Activated T-cell treated with anti-CD3 and anti-CD28 coated beads, Interleukin-2, amount 50 U/mL, for 48 hours (primary cell): ENCODE data around the gene GPR27.

Experiments used
- DNase-seq, 2 experiments: peaks; one replicate each; pipeline ENCODE4 v3.0.0-alpha.2; 2020

The GPR27 gene, protein sequence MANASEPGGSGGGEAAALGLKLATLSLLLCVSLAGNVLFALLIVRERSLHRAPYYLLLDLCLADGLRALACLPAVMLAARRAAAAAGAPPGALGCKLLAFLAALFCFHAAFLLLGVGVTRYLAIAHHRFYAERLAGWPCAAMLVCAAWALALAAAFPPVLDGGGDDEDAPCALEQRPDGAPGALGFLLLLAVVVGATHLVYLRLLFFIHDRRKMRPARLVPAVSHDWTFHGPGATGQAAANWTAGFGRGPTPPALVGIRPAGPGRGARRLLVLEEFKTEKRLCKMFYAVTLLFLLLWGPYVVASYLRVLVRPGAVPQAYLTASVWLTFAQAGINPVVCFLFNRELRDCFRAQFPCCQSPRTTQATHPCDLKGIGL

DNA sequence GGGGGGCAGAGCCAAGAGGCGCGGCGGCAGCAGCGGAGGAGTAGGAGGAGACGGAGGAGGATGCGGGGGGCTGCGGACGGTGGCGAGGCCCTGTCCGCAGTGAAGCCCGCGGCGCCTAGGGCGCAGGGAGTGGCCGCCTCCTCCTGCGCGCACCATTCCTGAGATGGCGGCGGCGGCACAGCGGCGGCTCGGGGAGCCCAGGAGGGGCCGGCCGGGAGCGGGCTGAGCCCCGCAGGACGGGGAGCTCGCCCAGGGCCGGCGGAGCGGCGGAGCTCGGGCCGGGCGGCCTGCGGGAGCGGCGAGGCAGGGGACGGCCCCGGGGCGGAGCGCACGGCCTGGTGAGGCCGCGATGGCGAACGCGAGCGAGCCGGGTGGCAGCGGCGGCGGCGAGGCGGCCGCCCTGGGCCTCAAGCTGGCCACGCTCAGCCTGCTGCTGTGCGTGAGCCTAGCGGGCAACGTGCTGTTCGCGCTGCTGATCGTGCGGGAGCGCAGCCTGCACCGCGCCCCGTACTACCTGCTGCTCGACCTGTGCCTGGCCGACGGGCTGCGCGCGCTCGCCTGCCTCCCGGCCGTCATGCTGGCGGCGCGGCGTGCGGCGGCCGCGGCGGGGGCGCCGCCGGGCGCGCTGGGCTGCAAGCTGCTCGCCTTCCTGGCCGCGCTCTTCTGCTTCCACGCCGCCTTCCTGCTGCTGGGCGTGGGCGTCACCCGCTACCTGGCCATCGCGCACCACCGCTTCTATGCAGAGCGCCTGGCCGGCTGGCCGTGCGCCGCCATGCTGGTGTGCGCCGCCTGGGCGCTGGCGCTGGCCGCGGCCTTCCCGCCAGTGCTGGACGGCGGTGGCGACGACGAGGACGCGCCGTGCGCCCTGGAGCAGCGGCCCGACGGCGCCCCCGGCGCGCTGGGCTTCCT is at the start of gene GPR27:
GPR27 (plus strand) TSS at position 155 of the 909 bp plus-strand sequence; CDS start at position 350, 195 bp downstream.
- DNase-seq = peak; percentile 38 to 60

DNA sequence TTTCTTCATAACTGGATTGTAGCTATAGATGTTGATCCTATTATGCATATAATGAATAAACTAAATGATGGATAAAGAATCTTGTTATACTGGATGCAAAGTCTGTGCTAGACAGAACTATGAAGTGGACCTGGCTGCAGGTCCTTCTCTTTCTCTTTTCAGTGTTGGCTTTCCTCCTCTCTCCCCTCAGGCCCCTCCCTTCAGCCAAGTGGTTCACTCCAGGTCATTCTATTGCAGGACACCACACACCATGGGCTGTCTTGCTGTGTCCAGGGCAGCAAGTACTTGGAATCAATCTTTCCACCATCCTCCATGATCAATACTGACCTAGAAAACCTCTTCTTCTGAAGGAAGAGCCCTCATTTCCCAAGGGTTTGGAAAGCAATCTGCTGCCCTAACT is 48.7 kb upstream of the GPR27 start:
- DNase-seq = no peak

DNA sequence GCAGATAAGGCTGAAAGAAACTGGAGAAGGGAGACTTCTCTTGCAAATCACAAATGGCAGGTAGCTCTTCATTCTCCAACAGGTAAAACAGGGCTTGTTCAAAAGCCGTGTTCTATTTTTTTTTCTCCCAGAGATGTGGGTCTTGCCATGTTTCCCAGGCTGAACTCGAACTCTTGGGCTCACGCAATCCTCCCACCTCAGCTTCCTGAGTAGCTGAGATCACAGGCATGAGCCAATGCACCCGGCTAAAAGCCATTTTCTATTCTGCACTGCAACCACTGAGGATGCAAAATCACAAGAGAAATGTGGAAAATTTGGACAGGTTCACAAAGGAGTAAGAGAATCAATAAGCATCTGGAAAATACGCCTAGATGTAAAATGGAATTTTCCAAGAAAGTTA is 48.0 kb upstream of the GPR27 start:
- no peak for DNase-seq

DNA sequence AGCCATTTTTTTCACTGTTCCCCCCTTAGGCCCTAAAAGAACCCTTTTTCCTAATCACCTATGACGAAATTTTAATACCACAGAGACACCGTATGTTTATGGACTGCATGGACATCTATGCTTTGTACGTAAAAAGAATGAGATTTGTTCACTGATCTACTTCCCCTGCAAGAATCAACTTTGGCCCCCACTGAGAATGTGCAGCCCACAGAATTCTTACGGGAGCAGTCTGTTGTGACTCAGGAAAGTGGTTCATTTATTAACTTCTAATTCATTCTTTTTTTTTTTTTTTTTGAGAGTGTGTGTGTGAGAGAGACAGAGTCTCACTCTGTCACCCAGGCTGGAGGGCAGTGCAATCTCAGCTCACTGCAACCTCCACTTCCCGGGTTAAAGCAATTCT is 46.1 kb upstream of the GPR27 start:
- DNase-seq = no peak

DNA sequence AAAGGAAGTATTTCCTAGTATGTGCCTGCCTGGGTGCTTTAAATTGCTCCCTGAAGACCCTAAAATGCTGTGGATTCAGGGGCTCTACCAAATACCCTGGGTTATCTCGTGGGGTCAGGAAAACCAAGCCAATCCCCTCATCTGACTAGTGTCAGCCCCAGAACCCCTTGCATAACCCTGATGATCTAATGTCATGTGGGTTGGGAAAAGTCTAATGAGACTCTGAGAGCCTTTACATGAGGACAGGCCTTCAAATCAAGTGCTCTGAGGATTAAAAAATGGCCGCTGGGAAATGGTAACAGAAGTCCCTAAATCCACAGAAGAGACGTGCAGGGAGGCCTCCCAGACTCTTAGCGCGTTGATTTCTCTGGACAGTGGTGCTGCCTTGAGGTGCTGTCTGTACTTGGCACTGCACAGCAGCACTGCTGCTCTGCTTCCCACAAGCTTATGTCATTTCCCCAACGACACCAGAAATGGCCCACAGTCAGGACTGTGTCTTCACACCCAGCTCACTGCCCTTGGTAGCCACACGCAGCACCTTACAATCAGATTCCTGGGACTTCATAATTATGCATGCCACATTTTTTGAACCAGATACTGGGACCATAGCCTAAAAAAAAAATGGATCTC is 45.1 kb upstream of the GPR27 start:
- DNase-seq = no peak

DNA sequence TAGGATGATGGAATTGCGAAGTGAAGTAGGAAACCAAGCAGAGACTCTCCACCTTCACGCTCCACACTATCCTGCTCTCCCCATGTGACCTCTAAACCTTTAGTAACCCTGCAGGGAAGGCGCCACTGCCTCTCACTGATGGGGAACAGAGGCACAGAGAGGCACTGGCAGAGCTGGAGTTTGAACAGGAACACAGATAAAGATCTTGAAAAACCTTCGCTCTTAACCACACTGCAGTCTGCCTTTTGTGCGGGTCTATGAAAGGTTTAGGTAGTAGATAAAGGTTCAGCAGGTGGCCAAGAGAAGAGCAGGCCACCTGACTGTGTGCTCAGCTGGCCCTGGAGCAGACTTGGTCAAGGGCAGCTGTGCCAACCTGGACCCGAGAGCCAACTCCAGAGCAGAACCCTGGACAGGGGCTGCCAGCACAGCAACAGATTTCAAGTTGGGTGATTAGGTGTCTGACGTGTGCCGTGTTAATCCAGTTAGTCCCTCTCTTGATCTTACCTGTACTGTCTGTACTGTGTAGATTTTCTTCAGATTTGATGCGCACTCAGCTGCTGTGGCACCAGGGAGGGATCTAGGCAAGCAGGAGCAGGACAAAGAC is 43.6 kb upstream of the GPR27 start:
- no peak for DNase-seq

DNA sequence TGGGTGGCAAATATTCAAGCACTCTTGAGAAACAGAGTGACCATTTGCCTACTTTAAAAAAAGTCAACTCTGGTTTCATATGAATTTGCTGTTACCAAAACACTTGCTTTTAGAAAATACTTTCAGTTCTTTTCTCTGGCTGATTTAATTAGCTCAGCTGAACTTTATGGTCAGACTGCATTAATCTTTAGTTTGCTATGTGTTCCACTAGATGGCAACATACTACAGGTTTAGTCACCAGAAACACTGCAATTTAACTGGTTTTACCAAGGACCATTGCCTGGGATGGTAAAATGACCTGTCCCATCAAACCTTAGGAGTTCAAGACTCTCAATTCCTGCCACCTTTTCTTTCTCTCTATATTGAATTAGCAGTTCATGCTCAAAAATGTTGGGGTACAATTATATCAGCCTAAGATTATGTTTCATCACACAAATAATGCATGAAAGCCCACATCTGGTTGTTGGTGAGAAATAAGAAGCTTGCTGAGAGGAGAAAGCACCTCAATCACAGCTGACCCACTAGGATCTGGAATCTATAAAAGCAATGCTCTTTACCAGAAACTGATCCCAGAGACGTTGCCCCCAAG is 42.7 kb upstream of the GPR27 start:
- no peak for DNase-seq

DNA sequence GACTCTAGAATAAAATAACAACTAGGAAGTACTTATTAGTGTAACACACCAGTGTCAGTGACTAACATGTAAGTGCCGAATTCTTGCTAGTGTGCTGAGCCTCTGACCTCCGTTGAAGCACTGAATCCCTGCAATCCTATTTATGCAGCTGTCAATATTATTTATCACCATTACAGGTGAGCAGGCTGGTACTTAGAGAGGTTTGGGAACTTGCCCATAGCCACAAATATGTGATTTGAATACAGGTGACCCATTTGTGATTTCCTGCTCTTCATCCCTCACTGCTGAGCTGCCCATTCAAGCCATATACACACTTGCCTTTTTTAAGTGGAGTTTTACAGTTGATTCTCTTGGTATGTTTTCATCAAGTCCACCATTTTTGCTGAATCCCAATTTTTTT is 40.6 kb upstream of the GPR27 start:
- no peak for DNase-seq

DNA sequence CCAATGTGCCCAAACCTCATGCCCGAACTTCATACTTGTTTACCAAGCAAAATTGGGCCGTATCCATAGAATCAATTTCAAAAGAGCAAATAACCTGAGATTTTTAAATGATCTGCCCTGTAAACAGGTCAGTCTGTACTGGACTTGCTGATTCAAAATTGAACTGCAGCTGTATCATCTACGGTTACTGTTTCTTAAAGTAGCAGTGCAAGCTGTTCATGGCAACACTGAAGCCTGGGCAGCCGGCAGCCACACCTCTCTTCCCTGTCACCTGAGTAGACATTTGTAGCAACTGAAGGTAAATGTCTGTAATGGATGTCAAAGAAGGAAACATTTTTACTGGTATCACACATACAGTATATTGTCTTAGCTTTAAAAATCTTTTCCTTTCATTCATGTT is 39.1 kb upstream of the GPR27 start:
- no peak for DNase-seq

DNA sequence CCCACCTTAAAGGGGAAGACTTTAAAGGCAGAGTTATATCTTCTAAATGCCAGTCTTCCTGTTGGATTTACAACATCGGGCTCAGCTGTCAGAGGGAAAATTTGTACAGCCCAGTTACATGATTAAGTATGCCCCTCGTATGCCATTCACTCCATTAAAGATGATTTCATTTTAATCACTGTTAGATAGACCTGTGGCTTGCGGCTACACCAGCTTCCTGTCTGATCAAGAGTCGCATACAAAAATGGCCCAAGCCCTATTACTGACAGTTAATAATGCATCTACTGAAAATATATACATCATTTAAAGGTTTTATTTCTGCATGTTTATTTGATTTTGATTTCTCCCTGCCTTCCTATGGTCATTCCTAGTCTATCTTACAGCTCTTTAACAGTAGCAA is 35.6 kb upstream of the GPR27 start:
- DNase-seq = no peak

DNA sequence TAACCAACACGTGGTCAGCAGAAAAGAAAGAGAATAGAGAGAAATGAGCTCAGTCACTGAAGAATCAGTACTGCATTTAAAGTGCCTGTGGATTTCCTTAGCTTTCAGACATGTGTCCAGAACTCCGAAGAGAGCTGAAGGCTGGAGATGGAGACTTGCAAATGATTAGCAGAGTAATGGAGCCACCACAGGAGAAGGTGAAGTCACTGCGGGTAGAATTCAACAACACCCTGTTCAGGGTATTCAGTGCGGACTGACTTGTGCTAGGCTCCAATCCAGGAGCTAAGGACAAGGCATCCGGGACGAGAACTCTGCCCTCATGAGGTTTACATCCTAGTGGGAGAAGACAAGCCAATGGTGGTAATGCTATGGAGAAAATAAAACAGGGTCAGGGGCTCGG is 32.7 kb upstream of the GPR27 start:
- no peak for DNase-seq

DNA sequence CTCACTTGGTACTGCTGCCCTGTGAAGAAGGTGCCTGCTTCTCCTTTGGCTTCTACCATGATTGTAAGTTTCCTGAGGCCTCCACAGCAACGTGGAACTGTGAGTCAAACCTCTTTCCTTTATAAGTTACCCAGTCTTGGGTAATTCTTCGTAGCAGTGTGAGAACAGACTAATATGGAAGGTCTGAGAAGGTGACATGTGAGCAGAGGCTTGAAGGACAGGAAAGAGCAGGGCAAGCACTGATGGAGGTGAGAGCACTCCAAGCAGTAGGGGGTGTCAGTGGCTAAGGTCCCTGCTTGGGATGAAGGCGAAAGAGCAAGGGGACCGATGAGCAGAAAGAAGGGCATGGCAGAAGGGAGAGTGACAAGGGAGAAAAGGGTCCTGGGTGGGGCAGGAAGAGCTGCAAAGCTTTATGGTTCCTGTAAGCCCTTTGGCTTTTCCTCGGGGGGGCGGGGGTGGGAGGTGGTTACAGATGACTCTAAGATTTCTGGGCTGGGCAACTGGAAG is 32.0 kb upstream of the GPR27 start:
- DNase-seq = peak; percentile 50 to 53

DNA sequence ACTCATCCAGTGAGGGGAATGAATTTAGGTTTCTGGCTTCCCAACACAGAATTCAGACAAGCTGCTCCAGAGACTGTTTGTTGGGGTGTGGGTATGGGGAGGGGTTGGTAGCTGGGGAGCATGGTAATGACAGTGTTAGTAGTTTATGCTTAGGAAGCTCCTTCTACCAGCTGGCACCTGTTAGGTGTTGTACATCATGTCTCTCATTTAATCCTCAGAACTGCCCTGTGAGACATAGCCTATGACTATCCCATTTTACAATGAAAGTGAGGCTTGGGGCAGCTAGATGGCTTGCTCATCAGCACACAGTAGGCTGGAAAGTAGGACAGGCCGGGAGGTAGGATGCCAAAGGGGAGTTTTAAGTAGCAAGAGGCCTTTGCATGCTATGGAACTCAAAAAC is 31.0 kb upstream of the GPR27 start:
- DNase-seq = no peak

DNA sequence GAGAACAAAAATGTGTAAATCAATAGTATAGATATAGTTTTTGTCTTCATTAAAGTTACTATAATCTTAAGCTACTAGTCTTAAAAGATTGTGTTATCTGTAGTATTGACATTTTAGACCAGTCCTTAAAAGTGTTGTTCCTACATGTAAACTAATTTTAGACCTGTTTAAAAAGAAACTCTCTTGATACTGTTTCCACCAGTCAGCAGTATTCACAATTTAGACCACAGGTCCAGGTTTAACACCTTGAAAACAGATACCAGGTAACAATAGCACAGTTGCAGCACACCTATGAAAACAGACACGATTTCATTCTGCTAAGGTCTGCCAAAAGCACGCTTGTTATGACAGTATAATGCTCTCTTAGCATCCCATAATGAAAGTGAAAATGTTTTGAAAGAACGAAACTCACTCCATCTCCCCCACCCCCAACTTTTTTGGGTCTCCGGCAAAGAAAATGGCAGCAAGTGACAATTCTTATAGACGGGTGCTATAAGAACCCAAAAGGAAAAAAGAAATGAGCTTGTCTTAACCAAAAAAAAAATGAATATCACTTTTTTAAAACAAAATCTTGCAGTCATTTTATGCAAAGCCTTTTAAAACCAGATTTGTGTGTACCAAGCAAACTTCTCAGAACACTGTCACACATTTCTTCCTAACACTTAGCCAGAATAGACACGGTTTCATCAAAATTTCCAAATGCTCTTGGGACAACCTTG is 30.0 kb upstream of the GPR27 start:
- peak in 1 of 2 experiments; percentile 60 for DNase-seq

DNA sequence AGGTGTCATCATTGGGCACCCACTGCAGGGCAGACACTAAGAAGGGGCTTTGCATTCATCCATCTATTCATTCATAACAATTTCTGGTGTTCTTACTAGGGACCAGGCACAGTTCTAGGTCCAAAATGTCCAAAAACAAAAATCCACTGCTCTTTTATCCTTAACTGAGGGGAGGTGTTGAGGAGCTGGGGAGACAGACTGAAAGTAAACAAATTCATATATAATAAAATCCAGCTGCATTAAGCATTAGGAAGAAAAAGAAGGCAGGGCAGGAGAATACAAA is 29.5 kb upstream of the GPR27 start:
- no peak for DNase-seq

DNA sequence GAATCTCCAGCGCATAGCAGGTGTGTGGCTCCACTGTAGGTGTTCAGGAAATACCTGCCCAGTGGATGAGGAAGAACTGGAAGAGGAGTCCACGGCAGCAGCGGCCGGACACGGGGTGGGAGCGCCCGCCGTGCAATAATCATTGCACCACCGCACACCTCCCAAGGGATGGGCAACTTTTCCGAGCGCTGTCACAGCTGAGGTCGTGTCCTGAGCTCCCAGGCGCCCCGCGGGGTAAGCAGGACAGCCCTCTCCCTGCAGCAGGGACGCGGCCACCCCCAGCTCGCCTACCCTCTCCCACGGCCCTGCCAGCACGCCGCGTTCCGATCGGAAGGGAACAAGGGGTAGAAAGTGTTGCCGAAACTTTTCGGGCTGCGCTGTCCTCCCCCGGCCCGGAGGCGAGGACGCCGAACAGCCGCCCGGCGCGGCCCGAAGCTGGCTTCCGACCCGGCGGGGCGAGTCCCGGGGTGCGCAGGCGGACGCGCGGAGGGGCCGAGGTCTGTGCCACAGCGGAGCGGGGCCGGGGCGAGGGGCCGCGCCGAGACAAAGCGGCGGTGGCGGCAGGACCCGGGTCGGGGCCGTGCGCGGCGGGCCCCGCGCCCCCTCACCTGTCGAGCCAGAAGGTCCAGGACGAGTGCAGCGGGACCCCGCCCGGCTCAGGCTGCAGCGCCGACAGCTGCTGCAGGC is 28.9 kb upstream of the GPR27 start:
- peak; percentile 61 to 69 for DNase-seq

DNA sequence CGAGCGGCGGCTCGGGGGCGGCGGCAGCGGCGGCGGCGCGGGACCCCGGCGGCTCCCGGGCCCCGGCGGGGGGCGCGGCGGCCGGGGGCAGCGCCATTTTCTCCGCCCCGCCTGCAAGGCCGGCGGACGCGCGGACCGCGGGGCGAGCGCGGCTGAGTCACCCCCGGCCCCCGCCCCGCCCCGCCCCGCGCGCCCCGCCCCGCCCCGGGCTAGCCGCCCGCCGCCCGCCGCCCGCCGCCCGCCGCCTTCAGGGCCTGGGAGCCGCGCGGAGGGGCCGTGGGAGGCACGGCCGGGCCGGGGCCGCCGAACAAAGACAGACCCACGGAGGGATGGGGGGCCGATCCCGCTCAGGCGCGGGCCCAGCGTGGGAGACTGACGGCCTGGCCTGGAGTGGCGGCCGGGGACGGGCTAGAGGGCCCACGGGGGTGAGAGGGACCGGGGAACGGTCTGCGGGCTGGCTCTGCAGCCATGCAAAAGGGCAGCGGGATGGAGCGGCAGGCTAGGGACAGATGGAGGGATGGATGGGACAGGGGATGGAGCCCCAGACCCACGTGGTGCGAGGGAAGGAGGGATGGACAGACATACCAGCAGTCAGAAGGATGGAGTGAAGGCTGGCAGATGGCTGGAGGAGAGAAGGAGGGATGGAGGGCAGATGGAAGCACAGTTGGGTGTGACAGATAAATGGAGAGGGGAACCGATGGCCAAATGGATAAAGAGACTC is 28.2 kb upstream of the GPR27 start, which contains the start of gene EIF4E3:
EIF4E3 (minus strand) TSS at position 132 of the 721 bp plus-strand sequence; CDS start at position 97, 35 bp downstream.
- DNase-seq = peak; percentile 62 to 71

DNA sequence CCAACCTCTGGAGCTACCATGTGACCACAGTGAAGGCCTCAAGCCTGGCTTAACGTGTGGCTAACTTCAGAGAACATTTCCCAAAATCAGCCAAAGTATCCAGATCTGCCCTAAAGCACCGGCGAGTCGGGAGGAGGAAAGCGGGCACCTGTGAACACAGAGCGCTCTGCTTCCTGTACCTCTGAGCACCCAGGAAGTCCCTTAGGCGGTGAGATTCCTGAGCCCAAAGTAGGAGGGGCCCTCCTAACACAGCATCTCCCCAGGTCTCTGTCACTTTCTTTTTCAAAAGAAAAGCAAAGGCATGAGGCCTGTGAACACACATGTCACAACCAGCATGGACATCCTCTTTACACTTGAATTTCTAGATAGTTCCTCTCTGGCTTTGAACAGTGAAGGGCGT is 27.5 kb upstream of the GPR27 start:
- DNase-seq = peak; percentile 57 to 59

DNA sequence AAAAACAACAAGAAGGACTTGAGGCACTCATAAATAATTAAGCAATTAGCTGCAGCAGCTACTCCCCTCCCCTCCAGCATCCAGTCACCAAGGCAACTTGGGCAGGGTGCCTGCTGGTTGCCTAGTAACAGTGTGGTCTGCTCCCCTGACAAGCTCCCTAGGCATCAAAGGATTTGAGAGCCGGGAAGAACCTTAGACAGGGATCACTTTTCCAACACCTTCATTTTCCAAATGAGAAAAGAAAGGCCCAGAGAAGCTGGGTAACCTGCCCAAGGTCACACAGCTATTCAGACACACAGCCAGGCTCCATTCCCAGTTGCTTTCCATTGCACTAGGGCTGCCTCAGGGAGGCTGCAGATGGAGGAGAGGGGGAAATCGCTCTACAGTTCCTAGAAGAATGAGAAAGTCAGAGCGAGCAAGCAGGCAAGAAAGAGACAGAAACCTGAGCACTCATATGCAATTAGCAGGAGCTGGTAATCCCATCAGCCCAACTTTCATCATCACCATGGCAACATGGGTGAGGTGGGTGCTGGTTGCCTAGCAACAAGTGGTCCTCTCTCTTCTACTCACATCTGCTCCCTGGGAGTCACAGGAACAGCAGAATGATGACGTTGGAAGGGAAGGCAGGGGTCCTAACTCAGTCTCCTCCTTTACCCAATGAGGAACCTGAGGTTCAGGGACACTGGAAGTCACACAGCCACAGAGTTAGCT is 24.9 kb upstream of the GPR27 start:
- DNase-seq = no peak

DNA sequence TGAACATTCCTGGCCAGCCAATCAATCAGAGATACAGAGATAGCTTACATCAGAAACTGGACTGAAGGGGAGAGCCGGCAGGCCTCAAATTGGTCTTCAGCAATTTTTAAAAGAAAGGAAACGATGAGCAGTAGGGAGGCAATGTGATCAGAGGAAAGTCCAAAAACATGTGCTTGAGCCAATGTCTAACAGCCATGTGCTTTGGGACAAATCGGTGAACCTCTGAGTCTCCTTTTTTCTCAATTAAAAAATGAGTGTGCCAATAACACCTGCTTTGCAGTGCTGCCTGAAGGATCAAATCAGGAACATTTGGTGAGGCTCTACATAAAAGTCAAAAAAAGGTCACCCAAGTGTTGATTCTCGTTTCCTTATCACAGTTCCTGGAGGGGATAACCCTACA is 21.0 kb upstream of the GPR27 start:
- DNase-seq = no peak
